Tibial nerve (tissue), 4 donors: Measurements from ENCODE around the gene OXLD1.

Source experiments
- EP300 ChIP-seq, 2 donors: sonication (generic); formaldehyde crosslinking; IDR thresholded peaks; one replicate each; pipeline ENCODE4 v1.6.1; 2017; ENCODE audit warnings: antibody characterized with exemption in 2 of 2, mild to moderate bottlenecking in 1 of 2
- POLR2A ChIP-seq, 2 donors: fragments of 450-650 bp; IDR thresholded peaks; one replicate each; pipeline ENCODE4 v1.6.1; 2017; ENCODE audit warnings: antibody characterized with exemption in 2 of 2, mild to moderate bottlenecking in 2 of 2, moderate library complexity in 2 of 2
- TF ChIP-seq, protein P1 (sequence below), 5 experiments: fragments of 200-600 bp in 3 of 5; fragments of 450-650 bp in 2 of 5; sonication (generic) in 3 of 5; IDR thresholded peaks; one replicate each; pipeline ENCODE4 v1.5.1; 2016 to 2019; ENCODE audit warnings: antibody characterized with exemption in 5 of 5, mild to moderate bottlenecking in 3 of 5, moderate library complexity in 2 of 5

GRCh38 chr17:81696218-81696941 lies 30.0 kb upstream of the OXLD1 start:
- TF ChIP-seq, protein P1, sequence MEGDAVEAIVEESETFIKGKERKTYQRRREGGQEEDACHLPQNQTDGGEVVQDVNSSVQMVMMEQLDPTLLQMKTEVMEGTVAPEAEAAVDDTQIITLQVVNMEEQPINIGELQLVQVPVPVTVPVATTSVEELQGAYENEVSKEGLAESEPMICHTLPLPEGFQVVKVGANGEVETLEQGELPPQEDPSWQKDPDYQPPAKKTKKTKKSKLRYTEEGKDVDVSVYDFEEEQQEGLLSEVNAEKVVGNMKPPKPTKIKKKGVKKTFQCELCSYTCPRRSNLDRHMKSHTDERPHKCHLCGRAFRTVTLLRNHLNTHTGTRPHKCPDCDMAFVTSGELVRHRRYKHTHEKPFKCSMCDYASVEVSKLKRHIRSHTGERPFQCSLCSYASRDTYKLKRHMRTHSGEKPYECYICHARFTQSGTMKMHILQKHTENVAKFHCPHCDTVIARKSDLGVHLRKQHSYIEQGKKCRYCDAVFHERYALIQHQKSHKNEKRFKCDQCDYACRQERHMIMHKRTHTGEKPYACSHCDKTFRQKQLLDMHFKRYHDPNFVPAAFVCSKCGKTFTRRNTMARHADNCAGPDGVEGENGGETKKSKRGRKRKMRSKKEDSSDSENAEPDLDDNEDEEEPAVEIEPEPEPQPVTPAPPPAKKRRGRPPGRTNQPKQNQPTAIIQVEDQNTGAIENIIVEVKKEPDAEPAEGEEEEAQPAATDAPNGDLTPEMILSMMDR (IDR thresholded peaks at IDR 0.05) = no peak
- TF ChIP-seq POLR2A (IDR thresholded peaks at IDR 0.05) (no peak), EP300 (IDR thresholded peaks at IDR 0.05) (no peak)
